SKM-1 (cell line): ENCODE data around the gene CRPPA.

Source experiments
- DNase-seq: peaks from one replicate; lab custom pipeline; 2025; ENCODE audit not compliant: unreplicated experiment; lab: John Stamatoyannopoulos, UW

The CRPPA gene

DNA sequence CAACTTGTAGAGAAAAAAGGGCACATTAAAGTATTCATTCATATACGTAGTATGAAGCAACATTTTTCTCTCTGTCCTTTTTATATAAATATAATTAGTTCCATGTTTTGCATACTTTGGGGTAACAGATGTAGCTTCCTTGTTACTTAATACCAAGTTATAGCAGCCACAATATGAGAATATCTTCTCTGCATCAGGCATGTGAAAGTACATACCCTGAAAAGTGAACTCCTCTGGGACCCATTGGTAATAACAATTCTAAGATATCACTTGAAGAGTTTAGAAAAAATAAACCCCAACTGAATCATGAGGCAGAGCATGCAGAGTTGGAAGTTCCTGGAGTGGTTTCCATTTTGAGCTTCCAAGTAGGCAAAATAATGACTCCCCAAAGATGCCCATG is 2.4 kb upstream of the CRPPA start:
- no peak for DNase-seq

DNA sequence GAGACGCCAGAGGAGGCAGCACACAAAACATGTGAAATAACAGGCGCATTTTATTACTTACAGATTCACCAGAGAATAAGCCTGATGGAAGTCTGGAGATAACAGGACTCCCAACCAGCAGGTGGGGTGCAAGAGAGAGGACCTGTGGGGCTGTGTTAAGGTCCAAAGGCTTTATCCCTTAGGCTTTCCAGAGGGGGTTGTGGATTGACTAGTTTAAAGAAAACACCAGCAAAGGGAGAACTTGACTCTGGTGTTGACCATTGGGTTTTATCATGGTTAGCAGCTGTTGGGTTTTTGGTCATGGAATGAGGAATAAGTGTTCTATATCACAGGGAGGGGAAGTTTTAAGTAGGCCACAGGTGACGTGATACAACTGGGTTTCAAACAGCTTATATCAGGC is 1.6 kb upstream of the CRPPA start:
- DNase-seq: no peak

DNA sequence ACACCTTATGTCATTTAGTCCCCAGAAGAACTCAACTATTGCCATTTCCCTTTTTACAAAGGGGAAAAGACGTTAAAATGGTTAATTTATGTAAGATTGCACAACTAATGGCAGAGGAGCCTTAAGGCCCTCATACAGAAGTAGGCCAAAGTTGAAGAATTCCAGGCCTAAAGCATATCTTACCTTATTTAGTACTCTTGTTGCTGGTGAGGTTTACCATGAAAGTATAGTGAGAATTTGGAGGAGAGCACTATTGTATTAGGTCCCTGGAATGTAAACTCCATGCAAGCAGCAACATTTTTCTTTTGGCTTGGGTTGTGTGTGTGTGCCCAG is 731 bp upstream of the CRPPA start:
- DNase-seq: no peak

DNA sequence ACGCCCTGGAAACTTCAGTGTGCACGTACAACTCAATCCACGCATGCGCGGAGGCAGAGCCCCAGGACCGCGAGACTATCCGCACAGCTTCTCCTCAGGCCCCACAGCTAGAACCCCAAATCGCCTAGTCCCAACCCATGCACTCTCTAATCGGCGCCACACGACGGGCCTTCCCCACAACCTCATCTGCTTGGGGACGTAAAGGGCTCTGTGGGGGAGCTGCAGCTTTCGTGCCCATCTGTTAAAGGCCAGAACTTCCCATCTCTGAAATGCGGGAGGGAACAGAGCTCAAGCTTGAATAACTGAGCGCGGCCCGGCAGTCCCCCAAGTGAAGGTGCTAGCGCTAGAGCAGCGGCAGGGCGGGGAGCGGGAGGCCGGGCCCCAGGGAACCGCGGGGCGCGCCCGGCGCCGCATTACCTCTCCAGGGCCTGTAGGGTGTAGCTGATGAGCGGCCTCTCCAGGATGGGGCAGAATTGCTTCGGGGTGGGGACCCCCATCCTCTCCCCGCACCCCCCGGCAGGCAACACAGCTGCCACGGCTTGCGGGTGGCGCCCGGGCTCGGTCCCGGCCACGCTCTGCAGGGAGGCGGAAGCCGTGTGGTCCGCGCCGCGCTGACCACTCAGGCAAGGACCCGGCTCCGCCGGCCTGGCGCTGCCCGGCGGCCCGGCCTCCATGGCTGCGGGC is 547 bp downstream of the CRPPA start:
- DNase-seq: peak; percentile 25

DNA sequence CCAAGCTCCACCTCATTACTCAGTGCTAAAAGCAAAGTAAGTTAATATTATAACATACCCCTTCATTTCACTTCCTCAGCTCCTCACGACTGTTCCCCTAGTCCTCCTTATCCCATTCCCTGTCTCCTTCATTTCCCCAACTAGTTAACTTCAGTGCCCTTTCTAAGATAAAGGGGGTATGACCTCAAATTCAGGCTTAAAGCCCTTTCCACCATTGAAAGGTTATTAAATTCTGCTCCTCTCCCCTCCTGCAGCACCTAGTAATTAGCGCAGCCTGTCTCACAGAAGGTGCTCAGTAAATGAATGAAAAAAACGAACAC is 1.0 kb downstream of the CRPPA start:
- no peak for DNase-seq

DNA sequence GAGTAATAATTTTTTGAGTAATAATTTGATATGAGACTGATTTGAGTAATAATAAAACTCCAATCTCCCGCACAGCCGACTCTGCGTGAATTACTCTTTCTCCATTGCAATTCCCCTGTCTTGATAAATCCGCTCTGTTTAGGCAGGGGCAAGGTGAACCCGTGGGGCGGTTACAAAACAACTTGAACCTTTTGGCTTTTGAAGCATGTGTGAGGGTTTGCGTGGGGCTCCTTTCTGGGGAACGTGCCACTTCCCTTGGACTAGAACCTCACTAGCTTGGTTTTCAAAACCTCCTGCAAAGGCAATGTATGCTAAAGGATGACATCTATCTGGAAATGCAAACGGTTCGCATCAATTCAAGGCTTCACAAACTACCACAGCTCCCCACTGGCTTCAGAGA is 1.5 kb downstream of the CRPPA start:
- no peak for DNase-seq

DNA sequence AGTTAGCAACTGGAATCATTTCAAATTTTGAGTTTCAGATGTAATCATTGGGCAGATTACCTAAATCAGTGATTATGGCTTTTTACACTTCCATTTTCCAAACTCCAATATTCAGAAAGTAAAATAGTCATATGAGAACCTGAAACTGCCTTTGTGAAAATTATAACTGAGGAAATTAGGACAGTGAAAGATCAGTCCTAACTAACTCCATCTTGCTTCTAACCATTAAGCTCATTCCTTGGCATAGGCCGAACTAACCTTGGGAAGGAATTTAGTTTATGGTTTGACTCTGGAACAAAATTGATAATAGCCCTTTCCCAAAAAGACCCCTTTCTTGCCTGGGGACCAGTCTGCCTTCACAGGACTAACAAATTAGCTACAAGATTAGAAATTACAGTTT is 2.2 kb downstream of the CRPPA start:
- DNase-seq: no peak

DNA sequence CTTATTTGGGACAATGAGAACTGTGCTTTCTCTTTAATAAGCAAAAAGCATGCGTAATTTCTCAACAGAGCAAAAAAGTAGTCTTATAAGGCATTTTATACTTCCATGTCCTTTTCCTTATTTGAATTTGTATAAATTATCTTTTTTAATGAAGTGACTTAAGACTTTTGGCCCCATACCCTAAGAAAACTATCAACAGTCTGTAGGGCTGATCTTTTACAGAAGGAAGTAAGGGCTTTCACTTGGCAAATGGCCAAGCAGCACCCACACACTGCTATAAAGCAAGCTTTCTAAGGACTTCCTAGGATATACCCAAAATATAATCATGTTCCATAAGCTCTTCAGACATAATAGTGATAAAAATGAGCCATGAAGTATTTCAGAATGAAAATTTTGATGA is 3.4 kb downstream of the CRPPA start:
- no peak for DNase-seq

DNA sequence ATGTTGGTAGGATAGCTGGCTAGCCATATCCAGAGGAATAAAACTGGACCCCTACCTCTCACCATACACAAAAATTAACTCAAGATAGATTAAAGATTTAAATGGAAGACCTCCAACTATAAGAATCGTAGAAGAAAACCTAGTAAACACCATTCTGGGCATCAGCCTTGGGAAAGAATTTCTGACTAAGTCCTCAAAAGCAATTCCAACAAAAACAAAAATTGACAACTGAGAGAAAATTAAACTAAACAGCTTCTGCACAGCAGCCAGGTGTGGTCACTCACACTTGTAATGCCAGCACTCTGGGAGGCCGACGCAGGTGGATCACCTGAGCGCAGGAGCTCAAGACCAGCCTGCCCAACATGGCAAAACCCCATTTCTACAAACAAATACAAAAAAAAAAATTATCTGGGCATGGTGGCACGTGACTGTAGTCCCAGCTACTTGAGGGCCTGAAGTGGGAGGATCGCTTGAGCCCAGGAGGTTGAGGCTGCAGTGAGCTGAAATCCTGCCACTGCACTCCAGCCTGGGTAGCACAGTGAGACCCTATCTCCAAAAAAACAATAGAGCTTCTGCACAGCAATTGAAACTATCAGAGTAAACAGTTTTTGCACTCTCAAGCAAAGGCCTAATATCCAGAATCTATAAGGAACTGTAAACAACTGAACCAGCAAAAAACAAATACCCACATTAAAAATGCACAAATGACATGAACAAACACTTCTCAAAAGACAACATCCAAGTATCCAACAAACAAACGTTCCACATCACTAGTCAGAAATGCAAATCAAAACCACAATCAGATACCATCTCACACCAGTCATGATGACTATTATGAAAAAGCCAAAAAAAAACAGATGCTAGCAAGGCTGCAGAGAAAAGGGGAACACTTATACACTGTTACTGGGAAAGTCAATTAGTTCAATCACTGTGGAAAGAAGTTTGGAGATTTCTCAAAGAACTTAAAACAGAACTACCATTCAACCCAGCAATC is 4.8 kb downstream of the CRPPA start:
- no peak for DNase-seq

DNA sequence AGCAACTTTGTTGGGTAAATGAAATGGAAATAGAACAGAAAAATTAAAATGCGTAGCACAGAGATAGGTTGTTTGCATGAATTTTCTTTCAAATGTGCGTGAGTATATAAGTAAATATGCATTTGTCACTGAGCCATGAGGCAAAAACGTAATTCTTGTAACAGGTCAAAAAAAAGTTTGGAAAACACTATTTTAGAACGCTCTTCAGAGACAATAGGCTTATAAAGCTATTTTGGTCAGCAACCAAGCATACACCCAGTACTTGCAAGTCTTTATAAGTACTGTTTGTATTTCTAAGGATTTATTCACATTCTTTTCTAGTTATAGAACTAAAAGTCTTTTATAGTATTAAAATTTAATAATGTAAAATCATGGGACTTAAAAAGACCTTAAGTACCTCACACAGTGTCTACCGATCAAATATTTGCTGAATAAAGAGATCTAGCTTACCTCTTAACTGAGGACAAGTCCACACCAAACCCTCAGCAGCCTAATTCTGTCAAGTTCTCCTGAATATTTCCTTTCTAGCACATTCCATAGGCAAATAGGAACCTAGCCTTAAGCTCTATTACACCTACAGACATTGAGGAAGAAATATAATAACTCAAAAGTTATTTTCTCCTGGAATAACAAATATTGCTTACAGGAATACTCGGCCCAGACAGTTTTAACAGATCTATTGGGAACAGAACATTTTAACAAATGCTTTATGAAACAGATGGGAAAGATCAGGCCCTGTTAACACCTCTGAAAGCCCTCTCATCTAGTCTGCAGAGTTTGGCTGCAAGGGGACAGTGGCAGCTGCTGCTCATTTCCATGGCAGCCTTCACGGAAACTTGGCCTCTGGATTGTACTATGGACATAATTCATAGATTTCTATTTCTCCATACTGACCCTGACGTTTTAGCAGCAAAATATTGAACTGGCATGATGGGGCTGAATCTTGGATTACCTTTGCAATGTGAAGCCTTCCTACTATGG is 8.8 kb downstream of the CRPPA start:
- DNase-seq: no peak

DNA sequence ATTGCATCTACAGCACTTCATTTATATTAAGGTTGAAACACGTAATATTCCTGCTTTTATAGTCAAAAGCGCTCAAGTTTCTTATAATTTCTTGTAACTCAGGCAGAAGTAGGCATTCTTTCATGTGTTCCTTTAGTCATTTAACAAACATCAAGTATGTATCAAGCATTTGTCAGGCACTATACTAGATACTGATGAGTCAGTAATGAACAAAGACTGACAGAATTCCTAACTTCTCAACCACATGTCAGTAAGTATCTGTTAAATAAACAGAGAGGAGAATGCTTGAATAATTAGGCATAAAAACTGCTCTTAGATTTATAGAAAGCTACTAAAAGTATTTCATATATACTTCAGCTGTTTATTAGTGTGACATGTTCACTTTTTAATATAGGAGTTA is 9.9 kb downstream of the CRPPA start:
- DNase-seq: no peak

DNA sequence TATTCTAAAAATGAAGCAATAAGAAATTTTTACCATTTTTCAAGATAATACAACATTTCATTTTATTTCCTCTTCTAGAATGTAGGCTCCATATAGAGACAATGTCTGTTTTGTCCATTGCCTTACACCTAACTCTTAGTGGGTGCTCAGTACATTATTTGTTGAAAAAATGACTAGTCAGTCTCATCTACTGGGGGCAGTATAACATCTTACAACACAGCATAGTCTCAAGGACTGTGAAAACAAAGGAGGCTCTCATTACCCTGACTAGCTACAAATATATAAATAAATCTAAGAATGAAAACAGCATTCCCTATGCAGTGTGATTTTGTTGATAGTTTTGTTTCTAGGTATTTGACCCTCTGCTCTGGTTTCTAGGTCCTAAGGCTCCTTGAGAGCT is 11.6 kb downstream of the CRPPA start:
- DNase-seq: no peak

DNA sequence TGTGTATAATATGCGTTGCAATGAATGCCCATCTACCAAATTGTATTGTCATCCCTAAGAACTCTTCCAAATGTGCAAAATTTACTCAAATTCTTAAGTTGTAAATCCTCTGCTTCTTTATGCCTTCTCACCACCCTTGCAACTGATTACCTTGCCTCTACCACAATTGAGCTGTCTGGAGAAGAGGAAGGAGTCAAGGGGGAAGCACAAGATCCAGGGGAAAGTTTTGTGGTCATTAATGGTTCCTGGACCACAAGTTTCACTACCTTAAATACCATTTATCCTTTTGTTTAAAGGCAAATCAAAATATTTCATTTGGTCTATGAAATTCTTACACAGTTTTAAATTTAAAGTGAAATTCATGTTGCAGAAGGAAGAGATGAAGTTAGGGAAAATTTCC is 16.7 kb downstream of the CRPPA start:
- no peak for DNase-seq

DNA sequence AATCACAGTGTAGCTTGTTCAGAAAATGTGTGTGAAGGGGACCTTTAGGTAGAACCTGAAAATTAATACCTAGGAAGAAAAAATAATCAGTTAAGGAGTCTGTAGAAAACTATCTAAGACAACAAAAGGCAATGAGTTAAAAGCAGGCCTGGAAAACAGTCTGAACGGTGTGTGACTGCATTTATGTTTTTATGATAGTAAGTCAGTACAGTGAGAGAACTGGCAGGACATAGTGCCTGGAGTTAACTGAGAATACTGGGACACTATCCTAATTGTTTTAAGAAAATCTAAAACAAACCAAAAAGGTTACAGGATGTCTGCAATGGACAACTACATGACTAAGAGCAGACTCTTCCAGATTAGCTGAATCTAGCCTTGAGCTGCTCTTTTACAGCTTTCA is 17.9 kb downstream of the CRPPA start:
- no peak for DNase-seq

DNA sequence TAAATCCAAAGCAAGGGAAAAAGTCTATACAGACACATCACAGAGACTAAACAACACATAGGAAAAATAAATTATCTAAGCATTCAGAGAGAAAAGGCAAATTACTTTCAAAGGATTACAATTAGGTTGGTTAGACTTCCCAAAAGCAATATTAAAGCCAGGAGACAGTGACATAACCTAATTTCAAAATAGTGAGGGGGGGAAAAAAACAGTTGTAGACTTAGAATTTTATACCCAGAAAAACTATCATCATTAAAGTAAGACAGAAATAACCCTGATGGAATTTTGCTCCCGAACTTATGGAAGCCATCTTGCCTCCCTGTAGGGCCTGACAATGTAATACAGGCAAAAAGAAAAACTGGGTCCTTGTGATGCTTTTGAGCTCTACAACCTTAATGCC is 18.4 kb downstream of the CRPPA start:
- DNase-seq: no peak

DNA sequence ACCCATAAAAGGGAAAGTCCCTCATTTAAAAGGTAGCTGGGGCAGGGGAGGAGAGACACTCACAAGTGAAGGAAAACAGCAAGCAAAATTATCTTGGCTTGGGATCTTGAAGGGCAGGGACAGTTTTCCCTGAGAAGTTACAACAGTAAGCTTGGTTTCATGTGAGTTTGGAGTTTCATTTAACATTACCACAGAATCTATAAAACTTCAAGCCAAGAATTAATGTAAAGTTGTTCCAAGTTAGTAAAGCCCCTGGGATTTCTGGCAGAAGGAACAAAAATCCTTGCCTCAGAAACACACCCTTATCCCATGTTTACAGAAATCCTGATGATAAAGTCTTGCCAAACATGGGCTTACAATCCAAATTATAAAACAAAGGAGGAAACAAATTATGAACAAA is 19.2 kb downstream of the CRPPA start:
- DNase-seq: no peak

DNA sequence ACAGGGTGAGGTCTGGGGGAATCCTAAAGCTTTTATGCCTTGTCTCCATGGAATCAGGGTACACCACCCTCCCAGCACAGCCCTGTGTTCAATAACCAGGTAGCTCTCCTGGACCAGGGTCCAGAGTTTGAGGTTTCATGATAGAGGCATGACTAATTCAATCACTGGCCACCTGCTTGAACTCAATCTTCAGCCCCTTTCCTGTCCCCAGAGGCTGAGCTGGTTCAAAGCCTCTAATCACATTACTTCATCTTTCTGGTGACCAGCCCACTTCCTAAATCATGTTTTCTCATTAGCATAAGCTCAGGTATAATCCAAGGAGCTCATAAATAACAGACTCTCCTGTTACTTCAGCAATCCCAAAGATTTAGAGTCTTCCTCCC is 20.5 kb downstream of the CRPPA start:
- DNase-seq: no peak

DNA sequence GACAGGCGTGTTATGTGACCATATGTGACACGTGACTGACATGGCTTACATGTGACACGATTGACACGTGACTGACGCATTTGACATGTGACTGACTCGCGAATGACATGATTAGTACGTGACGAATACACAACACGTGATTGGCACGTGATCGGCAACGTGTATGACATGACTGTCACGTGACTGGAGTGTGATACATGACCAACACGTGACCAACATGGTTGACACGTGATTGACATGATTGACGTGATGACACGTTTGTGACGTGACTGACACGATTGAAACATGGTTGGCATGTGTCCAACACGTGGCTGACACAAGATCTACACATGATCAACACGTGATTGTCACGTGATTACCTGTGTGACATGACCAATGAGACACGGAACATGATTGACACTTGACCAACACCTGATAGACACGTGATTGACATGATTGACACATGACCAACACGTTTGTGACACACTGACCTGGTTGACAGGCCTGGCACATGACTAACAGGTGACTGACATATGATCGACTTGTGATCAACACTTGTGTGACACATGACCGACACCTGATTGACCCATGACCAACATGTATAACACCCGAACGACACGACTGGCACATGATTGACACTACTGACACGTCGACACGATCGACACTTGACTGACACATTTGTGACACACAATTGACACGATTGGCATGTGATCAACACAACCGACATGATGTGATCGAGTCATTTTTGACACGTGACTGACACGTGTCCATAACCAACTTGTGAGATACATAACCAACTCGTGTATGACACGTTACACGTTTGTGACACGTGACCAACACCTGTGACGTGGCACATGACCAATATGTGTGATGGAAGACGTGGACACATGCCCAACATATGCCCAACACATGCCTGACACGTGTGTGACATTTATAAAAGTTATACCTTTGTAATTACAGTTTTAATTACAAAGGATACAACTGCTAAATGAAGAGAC is 21.1 kb downstream of the CRPPA start:
- DNase-seq: no peak

DNA sequence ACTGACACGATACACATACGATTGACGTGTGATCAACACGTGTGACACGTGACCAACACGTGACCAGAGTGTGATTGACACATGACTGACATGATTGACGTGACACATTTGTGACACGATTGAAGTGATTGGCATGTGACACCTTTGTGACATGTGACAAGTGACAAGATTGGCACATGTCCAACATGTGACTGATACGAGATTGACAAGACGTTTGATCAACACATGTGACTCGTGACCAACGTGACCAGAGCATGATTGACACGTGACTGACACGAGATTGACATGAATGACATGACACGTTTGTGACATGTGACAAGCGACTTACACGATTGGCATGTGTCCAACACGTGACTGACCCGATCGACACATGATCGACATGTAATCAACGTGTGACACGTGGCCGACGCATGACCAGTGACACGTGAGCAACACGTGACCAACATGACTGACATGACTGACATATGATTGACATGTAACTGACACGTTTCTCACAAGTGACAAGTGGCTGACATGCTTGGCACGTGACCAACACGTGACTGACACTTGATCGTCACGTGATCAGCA is 22.0 kb downstream of the CRPPA start:
- no peak for DNase-seq
